HFFc6 (cell line): ENCODE measurements around the gene THRAP3. TPM values are rescaled to one million over a fixed set of nuclear protein-coding genes. Genes with fewer than 3 reads are reported as not detected.

Experiments
- DNase-seq: peaks from one replicate; pipeline ENCODE4 v3.0.0-alpha.2; 2018
- H3K27ac Mint-ChIP-seq: 2 replicates; pipeline ENCODE4 v1.8.0; 2020; ENCODE audit warnings: mild to moderate bottlenecking, mixed read lengths
- H3K27me3 Mint-ChIP-seq: 2 replicates; pipeline ENCODE4 v1.8.0; 2021; ENCODE audit warnings: mild to moderate bottlenecking, moderate library complexity, mixed read lengths; ENCODE audit not compliant: insufficient read depth
- H3K36me3 Mint-ChIP-seq: 2 replicates; pipeline ENCODE4 v1.8.0; 2021; ENCODE audit warnings: low read depth, mixed read lengths
- H3K4me1 Mint-ChIP-seq: 2 replicates; pipeline ENCODE4 v1.8.0; 2020; ENCODE audit warnings: low read depth, mixed read lengths
- H3K4me3 Mint-ChIP-seq: 2 replicates; pipeline ENCODE4 v1.8.0; 2020; ENCODE audit warnings: mild to moderate bottlenecking, moderate library complexity, mixed read lengths
- H3K9me3 Mint-ChIP-seq: 2 replicates; pipeline ENCODE4 v1.8.0; 2020; ENCODE audit warnings: mild to moderate bottlenecking, mixed read lengths
- total RNA-seq, 6 experiments: library from RNA; stranded (reverse); fragmentation: NEBNext Ultra II Directional; extraction: Animal tissue kit (Norgen Biotek cat#: 25700); gene quantifications; 2 replicates in 1 of 6; 3 replicates in 5 of 6; pipeline ENCODE4 v1.2.3, GENCODE V29; 2021
- TF ChIP-seq, protein P1 (sequence below): fragments of 200-600 bp; sonication (generic); IDR thresholded peaks from 2 replicates; pipeline ENCODE4 v1.5.0; 2021; ENCODE audit warnings: antibody characterized with exemption, mild to moderate bottlenecking

The THRAP3 gene
- total RNA-seq, 6 experiments from 2014 or later: 116 to 126 (median 121) TPM

DNA sequence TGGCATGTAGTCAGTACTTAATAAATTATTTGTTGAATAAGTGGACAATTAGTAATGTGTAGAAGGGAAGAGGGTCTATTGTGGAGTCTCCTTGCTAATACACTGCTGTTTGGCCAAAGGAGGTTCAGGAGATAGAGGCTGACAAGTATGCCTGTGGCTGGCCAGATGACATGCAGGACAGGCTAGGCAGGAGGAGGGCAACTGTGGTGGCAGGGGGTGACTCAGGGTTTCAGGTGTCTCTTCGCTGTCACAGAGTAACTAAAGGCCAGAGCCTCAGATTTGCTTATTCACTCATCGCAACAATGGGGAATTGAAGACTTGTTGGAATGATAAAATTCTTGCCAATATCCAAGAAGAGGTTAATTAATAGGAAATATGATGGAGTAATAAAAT is 33.1 kb downstream of the THRAP3 start:
- no peak for DNase-seq
- H3K27me3 Mint-ChIP-seq: no peaks in the 10 kb centered on the region; the same call in none of the 2 replicates
- H3K4me3 Mint-ChIP-seq: no peak overlapping the region
- H3K4me1 Mint-ChIP-seq: peaks cover 58% of the 10 kb centered on the region
- H3K9me3 Mint-ChIP-seq: no peaks in the 10 kb centered on the region
- TF ChIP-seq, protein P1, sequence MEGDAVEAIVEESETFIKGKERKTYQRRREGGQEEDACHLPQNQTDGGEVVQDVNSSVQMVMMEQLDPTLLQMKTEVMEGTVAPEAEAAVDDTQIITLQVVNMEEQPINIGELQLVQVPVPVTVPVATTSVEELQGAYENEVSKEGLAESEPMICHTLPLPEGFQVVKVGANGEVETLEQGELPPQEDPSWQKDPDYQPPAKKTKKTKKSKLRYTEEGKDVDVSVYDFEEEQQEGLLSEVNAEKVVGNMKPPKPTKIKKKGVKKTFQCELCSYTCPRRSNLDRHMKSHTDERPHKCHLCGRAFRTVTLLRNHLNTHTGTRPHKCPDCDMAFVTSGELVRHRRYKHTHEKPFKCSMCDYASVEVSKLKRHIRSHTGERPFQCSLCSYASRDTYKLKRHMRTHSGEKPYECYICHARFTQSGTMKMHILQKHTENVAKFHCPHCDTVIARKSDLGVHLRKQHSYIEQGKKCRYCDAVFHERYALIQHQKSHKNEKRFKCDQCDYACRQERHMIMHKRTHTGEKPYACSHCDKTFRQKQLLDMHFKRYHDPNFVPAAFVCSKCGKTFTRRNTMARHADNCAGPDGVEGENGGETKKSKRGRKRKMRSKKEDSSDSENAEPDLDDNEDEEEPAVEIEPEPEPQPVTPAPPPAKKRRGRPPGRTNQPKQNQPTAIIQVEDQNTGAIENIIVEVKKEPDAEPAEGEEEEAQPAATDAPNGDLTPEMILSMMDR: no peak
- H3K27ac Mint-ChIP-seq: peak overlapping the region; percentile 79
- H3K36me3 Mint-ChIP-seq: peaks cover 26% of the 10 kb centered on the region

DNA sequence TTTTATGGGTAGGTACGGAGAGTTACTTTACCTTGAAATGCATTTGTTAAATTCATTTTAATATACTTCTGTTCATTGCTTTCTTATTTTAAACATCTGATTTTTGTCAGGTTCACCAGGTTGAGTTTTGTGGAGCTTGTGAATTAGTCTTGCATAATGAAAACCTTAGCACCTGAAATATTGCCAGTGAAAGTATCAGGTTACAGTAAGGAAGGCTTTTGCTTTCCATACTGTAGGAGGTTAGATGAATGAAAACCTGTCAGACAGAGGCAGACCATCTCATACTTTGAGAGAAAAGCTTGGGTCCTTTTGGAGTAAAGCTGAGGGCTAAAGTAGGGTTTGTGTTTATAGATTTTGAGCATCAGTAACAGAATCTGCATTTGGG is 34.7 kb downstream of the THRAP3 start:
- peaks cover 26% of the 10 kb centered on the region for H3K36me3 Mint-ChIP-seq
- no peak overlapping the region for H3K4me3 Mint-ChIP-seq
- H3K9me3 Mint-ChIP-seq: no peaks in the 10 kb centered on the region
- H3K27me3 Mint-ChIP-seq: no peaks in the 10 kb centered on the region; the same call in none of the 2 replicates
- peak overlapping the region; percentile 32; the same call in 1 of the 2 replicates for H3K27ac Mint-ChIP-seq
- TF ChIP-seq, protein P1: no peak
- peaks cover 46% of the 10 kb centered on the region for H3K4me1 Mint-ChIP-seq
- no peak for DNase-seq

DNA sequence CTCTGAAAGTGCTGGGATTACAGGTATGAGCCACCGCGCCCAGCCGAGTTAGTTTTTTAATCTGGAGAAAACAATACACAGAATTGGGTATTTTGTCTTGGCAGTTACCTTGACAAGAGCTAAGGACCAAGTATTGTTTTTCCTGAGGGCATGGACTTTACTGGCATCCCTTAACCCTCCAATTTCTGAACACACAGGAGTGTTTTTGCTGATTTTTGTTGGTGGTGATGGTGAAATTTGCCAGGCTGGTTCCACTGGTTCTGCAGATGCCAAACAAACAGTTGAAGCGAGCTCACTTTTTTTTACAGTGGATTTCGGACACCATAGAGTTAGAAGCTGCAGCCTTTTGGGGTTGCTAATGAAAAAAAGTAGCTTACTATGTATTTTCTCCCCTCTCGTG is 44.7 kb downstream of the THRAP3 start:
- no peak overlapping the region for H3K4me3 Mint-ChIP-seq
- DNase-seq: no peak
- peaks cover 33% of the 10 kb centered on the region for H3K4me1 Mint-ChIP-seq
- H3K27ac Mint-ChIP-seq: peak overlapping the region; percentile 34; the same call in 1 of the 2 replicates
- H3K9me3 Mint-ChIP-seq: no peaks in the 10 kb centered on the region
- H3K36me3 Mint-ChIP-seq: peaks cover 34% of the 10 kb centered on the region
- H3K27me3 Mint-ChIP-seq: peaks cover 2% of the 10 kb centered on the region
- TF ChIP-seq, protein P1: no peak

DNA sequence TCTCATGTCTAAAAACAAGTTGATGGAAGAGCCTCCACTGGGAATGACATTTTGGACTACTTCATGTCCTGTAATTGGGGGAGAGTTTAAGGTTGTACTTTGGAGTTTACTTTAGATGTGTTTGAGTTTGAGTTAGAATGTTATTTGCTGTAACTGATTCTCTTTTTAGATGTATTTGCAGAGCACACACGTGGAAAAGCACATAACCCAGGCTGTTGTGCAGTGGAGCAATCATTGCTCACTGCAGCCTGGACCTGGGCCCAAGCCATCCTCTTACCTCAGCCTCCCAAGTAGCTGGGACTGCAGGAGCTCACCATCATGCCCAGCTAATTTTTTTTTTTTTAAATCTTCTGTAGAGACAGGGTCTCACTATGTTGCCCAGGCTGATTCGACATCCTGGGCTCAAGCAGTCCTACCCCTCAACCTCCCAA is 45.2 kb downstream of the THRAP3 start:
- Mint-ChIP-seq H3K36me3 (peaks cover 33% of the 10 kb centered on the region), H3K4me1 (peaks cover 33% of the 10 kb centered on the region), H3K27ac (peak overlapping the region; percentile 34), H3K4me3 (no peak overlapping the region), H3K27me3 (peaks cover 2% of the 10 kb centered on the region), H3K9me3 (no peaks in the 10 kb centered on the region)
- TF ChIP-seq, protein P1: no peak
- no peak for DNase-seq

DNA sequence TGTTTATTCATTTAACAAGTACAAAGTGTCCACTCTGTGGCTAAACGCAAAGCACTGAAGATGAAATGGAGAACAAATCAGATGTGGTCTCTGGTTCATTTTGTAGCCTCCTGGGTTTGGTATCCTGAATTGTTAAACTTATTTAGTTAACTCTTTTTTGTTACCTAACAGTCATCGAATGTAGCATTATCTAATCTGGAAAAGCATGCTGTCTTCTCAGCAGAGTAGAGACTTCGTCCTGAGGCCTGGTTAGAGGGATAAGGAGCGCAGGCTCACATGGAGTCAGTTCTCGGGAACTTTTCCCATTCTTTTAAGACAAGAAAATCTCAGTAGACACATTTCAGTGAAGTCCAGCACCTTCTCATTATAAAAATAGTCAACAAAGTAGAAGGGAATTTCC is 48.8 kb downstream of the THRAP3 start:
- H3K4me1 Mint-ChIP-seq: peaks cover 15% of the 10 kb centered on the region
- H3K36me3 Mint-ChIP-seq: peaks cover 28% of the 10 kb centered on the region
- no peak for DNase-seq
- H3K9me3 Mint-ChIP-seq: no peaks in the 10 kb centered on the region
- TF ChIP-seq, protein P1: no peak
- peaks cover 2% of the 10 kb centered on the region for H3K27me3 Mint-ChIP-seq
- peak overlapping the region; percentile 23; the same call in 1 of the 2 replicates for H3K27ac Mint-ChIP-seq
- H3K4me3 Mint-ChIP-seq: no peak overlapping the region

DNA sequence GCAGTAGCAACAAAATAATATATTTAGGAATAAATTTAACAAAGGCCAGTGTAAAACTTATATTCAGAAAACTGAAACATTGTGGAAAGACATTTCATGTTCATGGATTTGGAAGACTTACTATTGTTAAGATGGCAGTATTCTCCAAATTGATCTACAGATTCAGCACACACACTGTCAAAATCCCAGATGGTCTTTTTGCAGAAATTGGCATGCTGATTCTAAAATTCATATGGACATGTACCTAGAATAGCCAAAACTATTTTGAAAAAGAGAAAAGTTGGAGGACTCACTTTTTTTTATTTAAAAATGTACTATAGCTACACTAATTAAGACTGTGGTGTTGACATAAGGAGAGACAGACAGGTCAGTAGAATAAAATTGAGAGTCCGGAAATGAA is 50.0 kb downstream of the THRAP3 start:
- no peak overlapping the region for H3K4me3 Mint-ChIP-seq
- H3K36me3 Mint-ChIP-seq: peaks cover 25% of the 10 kb centered on the region
- no peak overlapping the region for H3K27ac Mint-ChIP-seq
- no peak for DNase-seq
- TF ChIP-seq, protein P1: no peak
- peaks cover 2% of the 10 kb centered on the region; the same call in 1 of the 2 replicates for H3K27me3 Mint-ChIP-seq
- peaks cover 15% of the 10 kb centered on the region for H3K4me1 Mint-ChIP-seq
- no peaks in the 10 kb centered on the region for H3K9me3 Mint-ChIP-seq
